GM23338 (cell line): ENCODE results near the gene CHST13. TPM values are rescaled to one million over a fixed set of nuclear protein-coding genes. Genes with fewer than 3 reads are reported as not detected.

Experiments
- ATAC-seq: fragments of 200-7000 bp; cut with Tn5 transposase; 3 replicates; pipeline ENCODE4 v1.9.1; 2020
- DNase-seq: peaks from one replicate; pipeline ENCODE4 v3.0.0-alpha.2; 2015; ENCODE audit warnings: low spot score
- H2AFZ ChIP-seq: fragments of 200-600 bp; sonication (generic); 2 replicates; pipeline ENCODE4 v1.8.0; 2016; ENCODE audit warnings: antibody characterized with exemption, mild to moderate bottlenecking, moderate library complexity
- H3F3A ChIP-seq: fragments of 200-600 bp; sonication (generic); replicated peaks from 2 replicates; pipeline ENCODE4 v1.8.0; 2017; ENCODE audit warnings: antibody characterized with exemption, mixed run types, low read depth
- H3K27ac ChIP-seq: fragments of 200-600 bp; sonication (generic); 2 replicates; pipeline ENCODE4 v1.6.1; 2016; ENCODE audit warnings: low read depth
- H3K27me3 ChIP-seq: fragments of 200-600 bp; sonication (generic); 2 replicates; pipeline ENCODE4 v1.8.0; 2016; ENCODE audit warnings: mild to moderate bottlenecking, mixed run types, moderate library complexity; ENCODE audit not compliant: insufficient read depth
- H3K36me3 ChIP-seq: fragments of 200-600 bp; sonication (generic); 2 replicates; pipeline ENCODE4 v1.8.0; 2016; ENCODE audit warnings: mild to moderate bottlenecking; ENCODE audit not compliant: insufficient read depth
- H3K4me1 ChIP-seq: fragments of 200-600 bp; sonication (generic); 2 replicates; pipeline ENCODE4 v1.8.0; 2016; ENCODE audit warnings: mild to moderate bottlenecking, moderate library complexity; ENCODE audit not compliant: insufficient read depth
- H3K4me2 ChIP-seq: fragments of 200-600 bp; sonication (generic); 2 replicates; pipeline ENCODE4 v1.7.1; 2017; ENCODE audit warnings: mixed run types
- H3K4me3 ChIP-seq: fragments of 200-600 bp; sonication (generic); 2 replicates; pipeline ENCODE4 v1.6.1; 2016; ENCODE audit warnings: mixed run types
- H3K79me2 ChIP-seq: fragments of 200-600 bp; sonication (generic); replicated peaks from 2 replicates; pipeline ENCODE4 v1.8.0; 2017; ENCODE audit warnings: mild to moderate bottlenecking; ENCODE audit not compliant: insufficient read depth
- H3K9me2 ChIP-seq: fragments of 200-600 bp; sonication (generic); 2 replicates; pipeline ENCODE4 v1.8.0; 2017; ENCODE audit not compliant: insufficient read depth
- H4K20me1 ChIP-seq: fragments of 200-600 bp; sonication (generic); replicated peaks from 2 replicates; pipeline ENCODE4 v1.8.0; 2017; ENCODE audit warnings: mild to moderate bottlenecking; ENCODE audit not compliant: insufficient read depth
- H3K27ac Mint-ChIP-seq: 2 replicates; pipeline ENCODE4 v1.8.0; 2020; ENCODE audit warnings: inconsistent platforms, mild to moderate bottlenecking, moderate library complexity, mixed read lengths
- H3K27me3 Mint-ChIP-seq: 3 replicates; pipeline ENCODE4 v1.8.0; 2022; ENCODE audit warnings: low read depth, mild to moderate bottlenecking, moderate library complexity, mixed read lengths, inconsistent platforms; ENCODE audit not compliant: insufficient read depth, poor library complexity
- H3K36me3 Mint-ChIP-seq: 3 replicates; pipeline ENCODE4 v1.8.0; 2021; ENCODE audit warnings: low read depth, mild to moderate bottlenecking, inconsistent platforms, moderate library complexity, mixed read lengths
- H3K4me1 Mint-ChIP-seq: 3 replicates; pipeline ENCODE4 v1.8.0; 2020; ENCODE audit warnings: mild to moderate bottlenecking, inconsistent platforms, mixed read lengths
- H3K4me3 Mint-ChIP-seq: 3 replicates; pipeline ENCODE4 v1.8.0; 2021; ENCODE audit warnings: moderate library complexity, mild to moderate bottlenecking, inconsistent platforms, mixed read lengths
- H3K9me3 Mint-ChIP-seq: 3 replicates; pipeline ENCODE4 v1.8.0; 2020; ENCODE audit warnings: moderate library complexity, mild to moderate bottlenecking, inconsistent platforms, mixed read lengths
- CREB1 ChIP-seq: fragments of 250-450 bp; sonication (Bioruptor Pico); IDR thresholded peaks from 2 replicates; pipeline ENCODE4 v1.5.0; 2020; ENCODE audit warnings: low read depth, mild to moderate bottlenecking, moderate library complexity
- EZH2 ChIP-seq: fragments of 200-600 bp; sonication (generic); IDR thresholded peaks from one replicate; pipeline ENCODE4 v1.8.0; 2017; ENCODE audit warnings: antibody characterized with exemption, mild to moderate bottlenecking, low read depth; ENCODE audit not compliant: unreplicated experiment
- EZH2phosphoT487 ChIP-seq: fragments of 200-600 bp; sonication (generic); IDR thresholded peaks from one replicate; pipeline ENCODE4 v1.8.1; 2018; ENCODE audit warnings: antibody characterized with exemption; ENCODE audit not compliant: unreplicated experiment
- JUNB ChIP-seq: IDR thresholded peaks from one replicate; pipeline ENCODE4 v1.6.1; 2016; ENCODE audit warnings: antibody characterized with exemption; ENCODE audit not compliant: unreplicated experiment
- NANOG ChIP-seq: IDR thresholded peaks from 2 replicates; pipeline ENCODE4 v1.6.1; 2016; ENCODE audit warnings: antibody characterized with exemption, borderline replicate concordance
- POLR2AphosphoS5 ChIP-seq: IDR thresholded peaks from 2 replicates; pipeline ENCODE4 v1.6.1; 2016; ENCODE audit warnings: antibody characterized with exemption, low read depth
- STAT1 ChIP-seq: IDR thresholded peaks from one replicate; pipeline ENCODE4 v1.6.1; 2016; ENCODE audit warnings: antibody characterized with exemption; ENCODE audit not compliant: unreplicated experiment
- ZNF114 ChIP-seq: fragments of 250-450 bp; sonication (Bioruptor Pico); IDR thresholded peaks from 2 replicates; pipeline ENCODE4 v1.5.0; 2020; ENCODE audit warnings: mild to moderate bottlenecking, moderate library complexity
- ZNF331 ChIP-seq: fragments of 250-450 bp; sonication (Bioruptor Pico); IDR thresholded peaks from 2 replicates; pipeline ENCODE4 v1.5.0; 2020; ENCODE audit warnings: low read depth, mild to moderate bottlenecking, moderate library complexity
- polyA plus RNA-seq: library from polyadenylated mRNA; unstranded; fragments of >200 nt; fragmentation: Nextera tagmentation; extraction: Ambion mirVana; gene quantifications from 2 replicates; pipeline ENCODE4 v1.2.1, GENCODE V29; 2016
- total RNA-seq: library from RNA; depleted of rRNA; stranded (reverse); fragments of >200 nt; shearing (Covaris generic); gene quantifications from 2 replicates; pipeline ENCODE4 v1.2.3, GENCODE V29; 2014
- TF ChIP-seq, protein P1 (sequence below): IDR thresholded peaks from 2 replicates; pipeline ENCODE4 v1.6.1; 2016; ENCODE audit warnings: antibody characterized with exemption
- TF ChIP-seq, protein P2 (sequence below): IDR thresholded peaks from one replicate; pipeline ENCODE4 v1.6.1; 2018; ENCODE audit warnings: antibody characterized with exemption; ENCODE audit not compliant: unreplicated experiment
- TF ChIP-seq, protein P3 (sequence below), 2 experiments: fragments of 200-600 bp in 1 of 2; sonication (generic) in 1 of 2; conservative IDR thresholded peaks; 2 replicates each; pipeline versions ENCODE4 v1.5.1 to v1.6.1; 2016 to 2017; ENCODE audit warnings: antibody characterized with exemption in 2 of 2, low read depth in 2 of 2, mild to moderate bottlenecking in 2 of 2, moderate library complexity in 1 of 2

CHST13 gene
- total and polyA plus RNA-seq, 2 experiments from 2014 or later: 3.7 to 8.4 TPM

DNA sequence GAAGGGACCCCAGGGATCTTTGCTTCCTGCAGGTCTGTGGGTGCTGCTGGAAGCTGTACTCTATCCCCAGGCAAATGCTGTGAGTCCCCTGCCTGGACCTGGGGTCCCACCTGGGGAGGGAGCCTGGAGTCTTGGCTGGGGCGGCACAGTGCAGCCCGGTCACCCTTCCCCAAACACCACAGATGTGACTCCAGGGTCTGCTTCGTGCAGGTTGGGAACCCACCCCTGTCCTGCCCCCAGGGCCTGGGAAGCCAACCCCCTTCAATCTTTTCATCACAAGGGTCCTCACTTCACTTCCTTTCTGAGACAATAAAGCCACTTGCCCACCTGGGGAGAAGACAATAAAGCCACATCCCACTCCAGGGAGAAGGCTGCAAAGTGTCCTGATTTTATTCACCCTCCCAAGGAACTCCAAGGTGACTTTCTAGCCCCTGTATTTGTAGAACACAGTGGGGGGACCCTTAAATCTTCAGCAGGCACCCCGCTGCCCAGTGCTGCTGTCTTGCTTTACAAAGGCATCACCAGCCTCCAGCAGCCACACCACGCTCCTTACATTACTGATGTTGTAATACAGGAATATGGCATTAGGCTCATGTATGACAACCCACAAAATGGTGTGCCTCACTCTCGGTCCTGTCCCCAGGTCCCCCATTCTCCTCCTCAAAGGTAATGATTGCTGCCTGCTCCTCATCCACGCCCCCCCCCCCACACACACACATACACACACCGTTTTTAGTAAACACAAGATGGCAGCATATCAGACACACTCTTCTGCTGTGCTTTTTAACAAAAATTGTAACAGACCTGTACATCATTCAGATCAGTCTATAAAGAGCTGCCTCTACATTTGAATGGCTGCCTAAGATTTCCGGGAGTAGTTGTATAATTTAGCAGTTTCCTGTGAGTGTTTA, 24.9 kb downstream of the CHST13 start:
- ATAC-seq (peak; percentile 43), DNase-seq (no peak)
- H3K9me2 ChIP-seq: no peaks in the 10 kb centered on the region
- H3K4me2 ChIP-seq: peak overlapping the region; percentile 68
- H3K9me3 Mint-ChIP-seq: no peaks in the 10 kb centered on the region; the same call in 2 of the 3 replicates
- peak overlapping the region; percentile 88 for H2AFZ ChIP-seq
- 0 out of 2 replicates have a peak overlapping the region, but pooled peaks have one; percentile 20 for H3K4me3 ChIP-seq
- peak overlapping the region; percentile 85 for H3K27ac Mint-ChIP-seq
- H3K27ac ChIP-seq: no peak overlapping the region
- no peaks in the 10 kb centered on the region for H3F3A ChIP-seq
- H3K4me1 ChIP-seq: peaks cover 18% of the 10 kb centered on the region
- H3K4me1 Mint-ChIP-seq: peaks cover 47% of the 10 kb centered on the region
- H3K79me2 ChIP-seq: no peaks in the 10 kb centered on the region
- H3K36me3 ChIP-seq: no peaks in the 10 kb centered on the region
- peak overlapping the region; percentile 8; the same call in 2 of the 3 replicates for H3K4me3 Mint-ChIP-seq
- peaks cover 20% of the 10 kb centered on the region for H3K27me3 Mint-ChIP-seq
- H3K36me3 Mint-ChIP-seq: no peaks in the 10 kb centered on the region
- no peaks in the 10 kb centered on the region for H4K20me1 ChIP-seq
- TF ChIP-seq NANOG (peak; percentile 31; the same call in 1 of the 2 replicates), CREB1 (CRISPR knock-in tag) (no peak)
- no peaks in the 10 kb centered on the region for H3K27me3 ChIP-seq

DNA sequence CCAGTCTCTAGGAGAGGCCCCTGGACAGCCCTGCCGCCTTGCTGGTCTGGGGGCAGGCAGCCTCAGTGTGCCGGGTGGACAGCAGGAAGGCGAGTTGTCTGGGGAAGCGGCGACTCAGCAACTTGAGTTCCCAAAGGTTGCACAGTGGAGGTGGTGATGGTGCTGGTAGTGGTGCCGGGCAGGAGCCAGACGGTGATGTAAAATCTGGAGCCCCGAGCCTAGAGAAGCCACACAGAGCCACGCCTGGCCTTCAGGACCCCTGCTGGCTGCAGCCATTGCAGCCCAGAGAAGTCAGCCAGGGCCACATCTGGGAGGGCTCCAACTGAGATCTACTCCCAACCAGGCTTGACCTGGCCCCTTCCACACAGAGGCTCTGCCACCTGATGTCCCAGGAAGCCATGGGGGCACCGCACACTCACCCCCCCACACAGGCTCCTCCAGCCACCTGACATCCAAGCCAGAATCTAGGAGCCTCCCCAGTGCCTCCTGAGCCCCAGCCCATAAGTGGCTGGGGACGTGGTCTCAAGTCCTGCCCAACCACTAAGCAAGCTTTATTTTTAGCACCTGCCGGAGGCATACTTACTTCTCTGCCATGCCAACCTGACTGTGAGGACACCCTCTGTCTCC, 26.0 kb downstream of the CHST13 start:
- Histone ChIP-seq H3K4me3 (no peak overlapping the region), H4K20me1 (no peaks in the 10 kb centered on the region), H2AFZ (peak overlapping the region; percentile 88), H3K4me2 (peak overlapping the region; percentile 68; the same call in 1 of the 2 replicates), H3K4me1 (peaks cover 18% of the 10 kb centered on the region), H3K27me3 (no peaks in the 10 kb centered on the region), H3K79me2 (no peaks in the 10 kb centered on the region), H3F3A (no peaks in the 10 kb centered on the region), H3K36me3 (no peaks in the 10 kb centered on the region), H3K9me2 (no peaks in the 10 kb centered on the region), H3K27ac (no peak overlapping the region)
- Mint-ChIP-seq H3K9me3 (no peaks in the 10 kb centered on the region; the same call in 2 of the 3 replicates), H3K4me1 (peaks cover 46% of the 10 kb centered on the region), H3K4me3 (no peak overlapping the region), H3K27me3 (peaks cover 19% of the 10 kb centered on the region), H3K36me3 (no peaks in the 10 kb centered on the region), H3K27ac (no peak overlapping the region)
- DNase-seq (no peak), ATAC-seq (no peak)
- no peak for TF ChIP-seq EZH2
- TF ChIP-seq, protein P1, sequence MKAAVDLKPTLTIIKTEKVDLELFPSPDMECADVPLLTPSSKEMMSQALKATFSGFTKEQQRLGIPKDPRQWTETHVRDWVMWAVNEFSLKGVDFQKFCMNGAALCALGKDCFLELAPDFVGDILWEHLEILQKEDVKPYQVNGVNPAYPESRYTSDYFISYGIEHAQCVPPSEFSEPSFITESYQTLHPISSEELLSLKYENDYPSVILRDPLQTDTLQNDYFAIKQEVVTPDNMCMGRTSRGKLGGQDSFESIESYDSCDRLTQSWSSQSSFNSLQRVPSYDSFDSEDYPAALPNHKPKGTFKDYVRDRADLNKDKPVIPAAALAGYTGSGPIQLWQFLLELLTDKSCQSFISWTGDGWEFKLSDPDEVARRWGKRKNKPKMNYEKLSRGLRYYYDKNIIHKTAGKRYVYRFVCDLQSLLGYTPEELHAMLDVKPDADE: no peak
- TF ChIP-seq ZNF331: no peak
- no peak for TF ChIP-seq STAT1
- TF ChIP-seq, protein P2, sequence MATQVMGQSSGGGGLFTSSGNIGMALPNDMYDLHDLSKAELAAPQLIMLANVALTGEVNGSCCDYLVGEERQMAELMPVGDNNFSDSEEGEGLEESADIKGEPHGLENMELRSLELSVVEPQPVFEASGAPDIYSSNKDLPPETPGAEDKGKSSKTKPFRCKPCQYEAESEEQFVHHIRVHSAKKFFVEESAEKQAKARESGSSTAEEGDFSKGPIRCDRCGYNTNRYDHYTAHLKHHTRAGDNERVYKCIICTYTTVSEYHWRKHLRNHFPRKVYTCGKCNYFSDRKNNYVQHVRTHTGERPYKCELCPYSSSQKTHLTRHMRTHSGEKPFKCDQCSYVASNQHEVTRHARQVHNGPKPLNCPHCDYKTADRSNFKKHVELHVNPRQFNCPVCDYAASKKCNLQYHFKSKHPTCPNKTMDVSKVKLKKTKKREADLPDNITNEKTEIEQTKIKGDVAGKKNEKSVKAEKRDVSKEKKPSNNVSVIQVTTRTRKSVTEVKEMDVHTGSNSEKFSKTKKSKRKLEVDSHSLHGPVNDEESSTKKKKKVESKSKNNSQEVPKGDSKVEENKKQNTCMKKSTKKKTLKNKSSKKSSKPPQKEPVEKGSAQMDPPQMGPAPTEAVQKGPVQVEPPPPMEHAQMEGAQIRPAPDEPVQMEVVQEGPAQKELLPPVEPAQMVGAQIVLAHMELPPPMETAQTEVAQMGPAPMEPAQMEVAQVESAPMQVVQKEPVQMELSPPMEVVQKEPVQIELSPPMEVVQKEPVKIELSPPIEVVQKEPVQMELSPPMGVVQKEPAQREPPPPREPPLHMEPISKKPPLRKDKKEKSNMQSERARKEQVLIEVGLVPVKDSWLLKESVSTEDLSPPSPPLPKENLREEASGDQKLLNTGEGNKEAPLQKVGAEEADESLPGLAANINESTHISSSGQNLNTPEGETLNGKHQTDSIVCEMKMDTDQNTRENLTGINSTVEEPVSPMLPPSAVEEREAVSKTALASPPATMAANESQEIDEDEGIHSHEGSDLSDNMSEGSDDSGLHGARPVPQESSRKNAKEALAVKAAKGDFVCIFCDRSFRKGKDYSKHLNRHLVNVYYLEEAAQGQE: no peak
- TF ChIP-seq, protein P3, sequence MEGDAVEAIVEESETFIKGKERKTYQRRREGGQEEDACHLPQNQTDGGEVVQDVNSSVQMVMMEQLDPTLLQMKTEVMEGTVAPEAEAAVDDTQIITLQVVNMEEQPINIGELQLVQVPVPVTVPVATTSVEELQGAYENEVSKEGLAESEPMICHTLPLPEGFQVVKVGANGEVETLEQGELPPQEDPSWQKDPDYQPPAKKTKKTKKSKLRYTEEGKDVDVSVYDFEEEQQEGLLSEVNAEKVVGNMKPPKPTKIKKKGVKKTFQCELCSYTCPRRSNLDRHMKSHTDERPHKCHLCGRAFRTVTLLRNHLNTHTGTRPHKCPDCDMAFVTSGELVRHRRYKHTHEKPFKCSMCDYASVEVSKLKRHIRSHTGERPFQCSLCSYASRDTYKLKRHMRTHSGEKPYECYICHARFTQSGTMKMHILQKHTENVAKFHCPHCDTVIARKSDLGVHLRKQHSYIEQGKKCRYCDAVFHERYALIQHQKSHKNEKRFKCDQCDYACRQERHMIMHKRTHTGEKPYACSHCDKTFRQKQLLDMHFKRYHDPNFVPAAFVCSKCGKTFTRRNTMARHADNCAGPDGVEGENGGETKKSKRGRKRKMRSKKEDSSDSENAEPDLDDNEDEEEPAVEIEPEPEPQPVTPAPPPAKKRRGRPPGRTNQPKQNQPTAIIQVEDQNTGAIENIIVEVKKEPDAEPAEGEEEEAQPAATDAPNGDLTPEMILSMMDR (conservative IDR thresholded peaks at IDR 0.05; ENCODE audit: low read depth in 2 of 2): no peak
- TF ChIP-seq JUNB: no peak
- TF ChIP-seq POLR2AphosphoS5: no peak
- TF ChIP-seq EZH2phosphoT487: no peak
- TF ChIP-seq ZNF114 (CRISPR knock-in tag): no peak
